DLD1 (cell line): ENCODE measurements around the gene C3.

ENCODE experiments used
- in situ Hi-C: cut with HindIII; loops from 2 replicates; pipeline ENCODE4 v1.10.0; 2017; ENCODE audit warnings: low sequenced_read_pairs

C3 gene

GRCh38 chr19:6731822-6732221 lies 11.4 kb upstream of the C3 start:
- in situ Hi-C loops, result no loop called here

GRCh38 chr19:6730941-6731670 lies 10.7 kb upstream of the C3 start:
- in situ Hi-C loops, result no loop called here

DNA sequence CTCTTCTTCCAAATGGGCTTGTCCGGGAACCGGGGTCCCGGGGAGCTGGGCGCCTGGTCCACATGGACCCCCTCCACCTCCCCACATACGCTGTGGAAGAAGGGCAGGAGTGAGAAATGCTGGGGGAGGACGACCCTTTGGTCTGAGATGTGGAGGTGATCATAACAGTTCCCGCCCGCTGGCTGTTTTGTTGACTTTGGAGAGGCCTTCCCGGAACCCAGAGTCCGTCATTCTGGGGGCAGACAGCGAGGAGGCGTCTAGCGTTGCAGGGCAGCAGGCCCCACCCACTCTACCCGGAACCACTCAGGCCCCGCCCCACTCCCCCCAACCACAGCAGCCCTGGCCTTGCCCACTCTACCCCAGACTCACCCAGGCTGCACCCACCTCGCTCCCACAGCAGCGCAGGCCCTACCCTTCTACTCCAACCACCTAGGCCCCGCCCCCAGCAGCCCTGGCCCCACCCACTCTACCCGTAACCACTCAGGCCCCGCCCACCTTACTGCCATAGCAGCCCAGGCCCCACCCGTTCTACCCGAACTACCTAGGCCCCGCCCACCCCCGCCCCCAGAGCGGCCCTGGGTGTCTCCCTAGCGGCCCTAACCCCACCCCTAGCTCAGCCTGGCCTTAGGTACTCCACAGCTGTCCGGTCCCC lies 9.8 kb upstream of the C3 start:
- in situ Hi-C loops, result no loop called here

DNA sequence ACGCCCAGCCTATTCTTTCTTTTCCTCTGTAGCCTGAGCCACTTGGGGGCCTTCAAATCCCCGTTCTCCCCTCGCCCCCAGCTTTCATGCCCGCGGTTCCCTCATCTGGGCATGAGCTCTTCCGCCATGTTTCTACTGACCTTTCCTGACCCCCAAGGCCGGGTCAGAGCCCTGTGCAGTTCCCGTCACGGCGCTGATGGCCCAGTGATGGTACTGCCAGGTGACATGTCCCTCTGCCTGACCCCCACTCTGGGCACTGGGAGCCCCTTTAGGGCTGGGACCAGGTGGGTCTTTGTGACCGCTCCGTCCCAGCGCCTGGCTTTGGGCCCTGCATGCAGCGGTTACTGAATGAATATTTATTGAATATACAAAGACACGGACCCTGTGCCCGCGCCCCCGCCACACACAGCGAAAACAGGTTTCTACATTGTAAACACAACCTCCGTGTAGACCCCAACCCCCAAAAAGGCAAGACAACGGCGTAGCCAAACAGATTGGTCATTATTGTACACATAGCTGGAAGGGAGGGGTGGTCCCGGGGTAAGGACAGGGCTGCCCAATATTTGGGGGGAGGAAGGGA lies 9.2 kb upstream of the C3 start:
- in situ Hi-C loops, result no loop called here

GRCh38 chr19:6728346-6728745 lies 7.9 kb upstream of the C3 start:
- in situ Hi-C loops, result no loop called here

DNA sequence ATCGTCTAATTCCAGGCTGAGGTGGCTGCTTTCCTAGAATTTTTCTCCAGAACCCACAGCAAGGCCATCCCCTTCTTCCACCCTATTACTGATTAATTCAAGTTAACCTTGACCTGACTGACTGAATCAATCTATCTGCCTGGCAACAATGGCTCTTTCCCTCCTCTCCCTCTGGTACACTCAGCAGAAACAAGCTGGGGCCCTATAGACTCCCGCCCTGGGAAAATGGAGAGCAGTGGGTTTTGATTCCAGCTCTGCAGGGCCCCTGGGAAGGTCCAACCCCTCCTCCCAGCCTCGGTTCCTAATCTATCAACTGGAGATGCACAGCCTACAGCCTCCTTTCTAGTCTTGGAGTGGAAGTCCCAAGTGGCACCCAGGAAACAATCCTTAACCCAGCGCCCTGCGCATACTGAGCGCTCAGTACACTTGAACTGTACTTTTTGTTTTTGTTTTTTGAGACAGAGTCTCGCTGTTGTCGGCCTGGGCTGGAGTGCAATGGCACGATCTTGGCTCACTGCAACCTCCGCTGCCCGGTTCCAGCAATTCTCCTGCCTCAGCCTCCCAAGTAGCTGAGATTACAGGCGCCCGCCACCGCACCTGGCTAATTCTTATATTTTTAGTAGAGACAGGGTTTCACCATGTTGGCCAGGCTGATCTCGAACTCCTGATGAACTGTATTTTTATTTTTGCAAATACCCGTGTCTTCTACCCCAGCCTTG lies 5.2 kb upstream of the C3 start:
- in situ Hi-C loops, result no loop called here

DNA sequence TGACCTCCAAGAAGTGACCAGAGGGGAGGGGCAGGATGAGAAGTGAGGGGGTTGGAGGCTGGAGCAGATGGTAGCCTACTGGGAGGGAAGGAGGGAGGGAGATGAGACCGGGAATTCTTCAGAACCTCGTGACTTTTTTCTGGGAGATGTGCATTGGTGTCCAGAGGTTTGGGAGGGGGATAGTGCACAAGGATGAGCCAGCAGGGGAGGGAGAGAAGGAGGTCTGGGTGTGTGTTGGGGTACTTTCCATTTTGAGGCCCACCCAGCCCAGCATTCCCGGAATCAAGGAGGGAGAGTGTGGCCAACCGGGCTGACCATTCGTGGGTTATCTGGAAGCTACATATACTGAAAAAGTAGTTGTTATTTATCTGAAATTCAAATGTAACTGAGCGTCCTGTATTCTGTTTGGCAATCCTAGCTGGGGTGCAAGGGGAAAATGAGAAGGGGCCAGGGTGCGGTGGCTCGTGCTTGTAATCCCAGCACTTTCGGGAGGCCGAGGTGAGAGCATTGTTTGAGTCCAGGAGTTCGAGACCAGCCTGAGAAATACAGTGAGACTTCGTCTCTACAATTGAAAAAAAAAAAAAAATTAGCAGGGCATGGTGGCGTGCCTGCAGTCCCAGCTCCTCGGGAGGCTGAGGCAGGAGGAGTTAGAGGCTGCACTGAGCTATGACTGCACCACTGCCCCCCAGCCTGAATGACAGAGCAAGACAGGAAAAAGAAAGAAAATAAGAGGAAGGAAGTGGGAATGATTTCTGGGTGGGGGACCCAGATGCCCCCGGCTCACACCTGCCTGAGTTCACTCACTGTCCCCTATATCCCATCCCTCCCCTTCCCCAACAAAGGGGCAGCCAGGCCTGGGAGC lies 4.4 kb upstream of the C3 start:
- in situ Hi-C loops, result no loop called here

GRCh38 chr19:6723738-6724137 lies 3.3 kb upstream of the C3 start:
- in situ Hi-C loops, result no loop called here

DNA sequence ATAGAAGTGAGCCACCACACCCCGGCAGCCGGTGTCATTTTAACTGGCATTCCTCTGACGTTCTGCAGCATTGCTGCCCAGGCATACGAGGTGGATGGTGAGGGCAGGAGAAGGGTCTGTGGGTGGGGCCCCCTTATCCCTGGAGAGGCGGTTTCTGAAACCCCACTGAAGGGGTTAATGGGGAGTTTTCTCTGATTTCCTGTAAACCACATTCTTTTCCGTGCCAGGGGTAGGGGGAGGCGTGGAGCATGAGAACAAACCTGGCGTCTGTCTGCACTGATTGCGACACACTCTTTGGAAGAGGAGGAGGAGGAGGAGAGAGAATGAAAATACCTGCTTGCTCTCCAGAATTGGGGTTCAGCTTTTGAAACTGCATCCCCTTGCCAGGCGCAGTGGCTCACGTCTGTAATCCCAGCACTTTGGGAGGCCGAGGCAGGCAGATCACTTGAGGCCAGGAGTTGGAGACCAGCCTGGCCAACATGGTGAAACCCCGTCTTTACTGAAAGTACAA lies 2.7 kb upstream of the C3 start:
- in situ Hi-C loops, result no loop called here

DNA sequence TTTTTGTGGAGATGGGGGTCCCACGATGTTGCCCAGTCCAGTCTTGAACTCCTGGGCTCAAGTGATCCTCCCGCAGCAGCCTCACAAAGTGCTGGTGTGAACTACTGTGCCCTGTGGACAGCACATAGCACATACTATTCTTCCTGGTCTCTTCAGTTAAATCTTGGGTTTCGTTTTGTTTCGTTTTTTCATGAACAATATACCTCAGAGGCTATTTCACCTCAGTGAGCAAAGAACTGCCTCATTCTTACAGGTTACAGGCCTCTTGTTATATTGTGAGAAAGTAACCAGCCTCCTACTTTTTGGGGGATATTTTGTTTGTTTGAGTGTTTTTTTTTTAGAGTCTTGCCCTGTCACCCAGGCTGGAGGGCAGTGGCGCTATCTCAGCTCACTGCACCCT lies 1.3 kb upstream of the C3 start:
- in situ Hi-C loops, result no loop called here

GRCh38 chr19:6721138-6721474 lies 656 bp upstream of the C3 start:
- in situ Hi-C loops, result no loop called here

GRCh38 chr19:6719992-6720368 lies 470 bp downstream of the C3 start:
- in situ Hi-C loops, result no loop called here

DNA sequence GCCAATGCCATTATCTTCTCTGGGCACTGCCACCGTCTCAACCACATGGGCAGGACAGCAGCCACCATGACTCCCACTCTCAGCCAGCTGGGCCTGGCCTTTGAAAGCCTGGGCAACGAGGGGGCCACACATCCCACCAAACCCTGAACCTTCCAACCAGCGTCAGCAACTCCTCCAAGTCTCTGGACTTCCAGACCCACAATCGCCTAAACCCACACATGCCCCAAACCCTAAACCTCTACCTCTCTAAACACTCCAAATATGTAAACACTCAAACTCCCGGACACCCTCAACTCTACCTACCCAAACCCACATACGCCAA lies 949 bp downstream of the C3 start:
- in situ Hi-C loops, result no loop called here

DNA sequence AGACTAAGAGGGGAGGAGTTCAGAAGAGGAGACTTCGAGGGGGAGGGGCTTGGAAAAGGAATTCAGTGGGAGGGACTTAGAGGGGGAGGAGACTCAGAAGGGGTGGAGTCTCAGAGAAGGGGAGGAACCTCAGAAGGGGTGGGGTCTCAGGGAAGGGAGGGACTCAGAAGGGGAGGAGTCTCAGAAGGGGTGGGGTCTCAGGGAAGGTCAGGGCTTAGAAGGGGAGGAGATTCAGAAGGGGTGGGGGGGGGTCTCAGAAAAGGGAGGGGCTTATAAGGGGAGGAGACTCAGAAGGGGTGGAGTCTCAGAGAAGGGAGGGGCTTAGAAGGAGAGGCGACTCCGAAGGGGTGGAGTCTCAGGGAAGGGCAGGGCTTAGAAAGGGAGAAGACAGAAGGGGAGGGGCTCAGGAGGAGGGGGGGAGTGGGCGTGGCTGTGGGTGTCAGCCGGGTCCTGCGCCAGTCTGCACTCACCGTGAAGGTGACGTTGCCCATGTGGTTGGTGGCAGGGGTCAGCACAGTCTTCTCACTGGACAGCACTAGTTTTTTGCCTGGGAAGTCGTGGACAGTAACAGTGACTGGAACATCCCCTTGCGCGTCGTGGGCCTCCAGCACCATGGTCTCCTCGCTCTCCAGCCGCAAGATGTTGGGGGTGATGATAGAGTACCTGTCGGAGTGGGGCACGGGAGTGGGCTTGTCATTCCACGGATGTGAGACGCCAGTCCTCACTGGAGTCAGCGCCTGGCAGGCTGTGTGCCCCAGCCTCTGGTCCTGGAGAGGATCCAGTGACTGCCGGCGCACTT lies 1.5 kb downstream of the C3 start:
- in situ Hi-C loops, result no loop called here

GRCh38 chr19:6718111-6718740 lies 2.2 kb downstream of the C3 start:
- in situ Hi-C loops, result no loop called here

DNA sequence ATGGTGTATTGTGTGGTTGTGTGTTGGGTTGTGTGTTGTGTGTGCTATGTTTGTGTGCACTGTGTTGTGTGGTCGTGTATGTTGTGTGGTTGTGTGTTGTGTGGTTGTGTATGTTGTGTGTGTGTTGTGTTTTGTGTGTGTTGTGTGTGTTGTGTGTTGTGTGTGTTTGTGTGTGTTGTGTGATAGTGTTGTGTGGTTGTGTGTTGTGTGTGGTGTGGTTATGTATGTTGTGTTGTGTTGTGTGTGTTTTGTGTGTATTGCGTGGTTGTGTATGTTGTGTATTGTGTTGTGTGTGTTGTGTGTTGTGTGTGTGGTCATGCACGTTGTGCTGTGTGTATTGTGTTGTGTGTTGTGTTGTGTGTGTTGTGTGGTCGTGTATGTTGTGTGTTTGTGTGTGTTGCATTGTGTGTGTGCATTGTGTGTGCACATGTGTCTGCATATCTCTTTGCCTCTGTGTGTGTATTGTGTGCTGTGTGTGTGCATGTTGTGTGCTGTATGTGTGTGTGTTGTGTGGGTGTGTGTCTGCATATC lies 2.9 kb downstream of the C3 start:
- in situ Hi-C loops, result no loop called here

DNA sequence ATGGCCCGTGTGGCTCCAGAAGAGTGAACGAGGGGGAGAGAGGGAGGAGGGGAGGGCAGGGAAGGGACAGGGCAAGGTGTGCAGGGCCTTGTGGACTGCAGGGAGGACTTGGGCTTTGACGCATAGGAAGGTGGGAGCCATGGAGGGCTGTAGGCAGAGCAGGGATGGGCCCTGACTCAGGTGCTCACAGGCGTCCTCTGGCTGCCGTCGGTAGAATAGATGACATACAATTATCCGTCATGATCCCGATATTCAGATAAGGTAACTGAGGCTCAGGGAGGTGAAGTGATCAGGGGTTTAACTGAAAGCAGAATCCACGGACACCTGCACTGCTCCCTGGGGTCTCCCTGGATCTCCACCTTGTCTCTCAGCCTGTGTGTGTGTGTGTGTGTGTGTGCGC lies 3.4 kb downstream of the C3 start:
- in situ Hi-C loops, result no loop called here

- in situ Hi-C loops, result no loop called here
These were observed 3.9 kb downstream of the C3 start for GRCh38 chr19:6716610-6716970.

GRCh38 chr19:6714749-6715555 lies 5.5 kb downstream of the C3 start:
- in situ Hi-C loops, result no loop called here
